GM20431 (cell line): ENCODE data around the gene AGMAT.

Experiments
- in situ Hi-C: fragments of 300-500 bp; cut with MseI, MboI; formaldehyde crosslinking; loops from one replicate; pipeline ENCODE4 v1.15.0; 2020; ENCODE audit warnings: low sequenced_read_pairs; ENCODE audit not compliant: unreplicated experiment

Gene AGMAT

GRCh38 chr1:15525050-15526020, 59.5 kb downstream of the AGMAT start:
- in situ Hi-C loops = no loop called here

DNA sequence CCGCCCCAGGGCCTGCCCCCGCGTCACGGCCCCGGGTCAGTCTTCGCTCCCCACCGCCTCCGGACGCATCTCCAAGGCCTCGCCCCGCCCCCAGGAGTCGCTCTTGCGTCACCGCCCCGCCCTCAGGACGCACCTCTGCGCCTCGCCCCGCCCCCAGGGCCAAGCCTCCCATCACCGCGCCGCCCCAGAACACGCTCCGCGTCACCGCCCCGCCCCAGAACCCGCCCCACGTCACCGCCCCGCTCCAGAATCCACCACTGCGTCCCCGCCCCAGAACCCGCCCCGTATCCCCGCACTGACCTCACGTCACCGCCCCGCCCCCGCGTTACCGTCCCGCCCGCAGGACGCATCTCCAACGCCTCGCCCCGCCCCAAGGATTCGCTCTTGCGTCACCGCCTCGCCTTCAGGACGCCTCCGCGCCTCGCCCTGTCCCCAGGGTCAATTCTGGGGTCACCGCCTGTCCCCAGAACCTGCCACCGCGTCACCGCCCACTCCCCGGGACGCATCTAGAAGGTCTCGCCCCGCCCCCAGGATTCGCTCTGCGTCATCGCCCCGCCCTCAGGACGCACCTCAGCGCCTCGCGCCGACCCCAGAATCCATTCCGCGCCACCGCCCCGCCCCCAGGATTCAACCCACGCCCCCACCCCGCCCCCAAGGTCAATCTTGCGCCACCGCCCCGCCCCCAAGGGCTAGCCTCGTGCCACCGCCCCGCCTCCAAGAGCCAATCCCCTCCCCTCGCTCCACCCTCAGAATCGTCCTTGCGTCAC, 60.4 kb downstream of the AGMAT start:
- in situ Hi-C loops = no loop called here

DNA sequence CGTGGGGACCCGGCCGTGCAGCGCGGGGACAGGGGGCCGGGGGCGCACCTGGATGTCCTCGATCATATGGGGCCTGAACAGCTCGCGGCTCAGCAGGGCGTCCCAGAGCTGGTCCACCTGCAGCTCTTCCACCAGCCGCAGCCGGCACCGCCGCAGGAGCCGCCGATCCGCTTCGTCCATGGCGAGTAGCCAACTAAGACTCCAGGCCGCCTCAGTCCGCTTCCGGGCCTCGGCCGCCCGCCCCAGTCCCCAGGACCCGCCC, 60.9 kb downstream of the AGMAT start, which contains the start of gene CASP9:
Gene CASP9 (minus strand): TSS at position 195 of the 262 bp plus-strand sequence. CDS start 15 bp downstream, at position 180.
- in situ Hi-C loops = no loop called here

- in situ Hi-C loops = no loop called here
These were observed 61.5 kb downstream of the AGMAT start for GRCh38 chr1:15523104-15524020.

DNA sequence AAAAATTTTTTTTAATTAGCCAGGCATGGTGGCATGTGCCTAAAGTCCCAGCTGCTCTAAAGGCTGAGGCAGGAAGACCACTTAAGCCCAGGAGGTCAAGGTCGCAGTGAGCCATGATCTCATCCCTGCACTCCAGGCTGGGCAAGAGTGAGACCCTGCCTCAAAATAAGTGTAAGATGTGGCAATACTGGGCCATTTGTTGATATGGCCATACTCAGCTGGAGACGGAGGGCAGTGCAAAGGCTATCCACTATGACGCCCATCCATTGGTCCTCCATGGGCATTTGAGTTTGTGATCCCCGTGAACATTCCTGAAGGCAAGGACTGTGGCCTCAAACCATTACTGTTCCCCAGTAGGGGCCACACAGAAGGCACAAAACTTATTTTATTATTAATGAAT, 62.3 kb downstream of the AGMAT start:
- in situ Hi-C loops = no loop called here
